ENCODE measurements around the gene DNTTIP2. TPM values are rescaled to one million over a fixed set of nuclear protein-coding genes. Genes with fewer than 3 reads are reported as not detected.

Gene DNTTIP2
- polyA plus RNA-seq, 1 of the 3 experiments (the other 2 are of a cell fraction), result 9.6 TPM

- peak overlapping the region; percentile 3; the same call in 1 of the 2 replicates for H3K4me2 ChIP-seq
Measured at GRCh38 chr1:93842750-93843500, 36.1 kb downstream of the DNTTIP2 start.

More at GRCh38 chr1:93842750-93843500, 36.1 kb downstream of the DNTTIP2 start:
- Histone ChIP-seq H3K9me2 (no peaks in the 10 kb centered on the region), H4K20me1 (ENCODE audit: insufficient read depth) (no peaks in the 10 kb centered on the region), H3K27ac (ENCODE audit: low read depth in 2 of 2, low read length in 1 of 2) (peak overlapping the region; percentile 12 to 88; a peak in 3 of 4 replicates), H3K79me2 (ENCODE audit: insufficient read depth) (peaks cover 9% of the 10 kb centered on the region; the same call in 1 of the 2 replicates), H3K9me3 (no peaks in the 10 kb centered on the region), H3K36me3 (replicated peaks in 1 of 2; ENCODE audit: control insufficient read depth in 1 of 2, insufficient read depth in 2 of 2, low read length in 1 of 2) (peaks cover 4% of the 10 kb centered on the region in 2 experiments), H3K9ac (peak overlapping the region; percentile 7; the same call in 1 of the 2 replicates), H3F3A (replicated peaks; ENCODE audit: insufficient read depth) (peaks cover 40% of the 10 kb centered on the region), H3K4me1 (ENCODE audit: control insufficient read depth in 1 of 2, insufficient read depth in 2 of 2, low read depth in 1 of 2, low read length in 1 of 2) (peaks cover 19 to 27% of the 10 kb centered on the region in 2 experiments; a peak in 3 of 4 replicates), H3K27me3 (ENCODE audit: insufficient read depth) (no peaks in the 10 kb centered on the region), H2AFZ (ENCODE audit: low read depth) (no peak overlapping the region), H3K4me3 (ENCODE audit: low read depth in 2 of 2, low read length in 1 of 2) (no peak overlapping the region)
- 63% methylated on average over 5 of the region's 5 CpGs for WGBS (ENCODE audit: low lambda C conversion rate)
- ChIA-PET POLR2A (interaction anchor here (1.6 kb wide), 1 partner anchor 25 kb away, joined by 5 read pairs; no protein-coding TSS in a partner anchor), CTCF (interaction anchor here (1.1 to 8.4 kb wide), 18 partner anchors 14 to 541 kb away, joined by 3 to 231 read pairs (median 6); partner anchors contain the start of gene FNBP1L)
- DNase-seq, result no peak
- peak; percentile 27; the same call in 1 of the 2 replicates for TF ChIP-seq JUND (IDR thresholded peaks at IDR 0.05)
- TF ChIP-seq YY1 (IDR thresholded peaks at IDR 0.05; ENCODE audit: low read depth), result 0 out of 2 replicates have a peak, but pooled peaks have one; percentile 22
- TF ChIP-seq MAX (IDR thresholded peaks at IDR 0.05; ENCODE audit: low read depth), result peak; percentile 41; the same call in 1 of the 2 replicates
- TF ChIP-seq EP300 (IDR thresholded peaks at IDR 0.05; ENCODE audit: borderline replicate concordance in 1 of 2, low read depth in 1 of 2, low read length in 1 of 2), result 0 out of 4 replicates have a peak, but pooled peaks of 1 of the 2 experiments have one; percentile 34
- no peak for TF ChIP-seq USF2 (IDR thresholded peaks at IDR 0.05; ENCODE audit: borderline replicate concordance, low read depth, low read length)
- TF ChIP-seq NFIC (IDR thresholded peaks at IDR 0.05; ENCODE audit: borderline replicate concordance), result peak; percentile 81
- TF ChIP-seq RXRA (IDR thresholded peaks at IDR 0.05; ENCODE audit: borderline replicate concordance, low read depth), result no peak
- peak; percentile 56; the same call in 1 of the 2 replicates for TF ChIP-seq FOSL2 (IDR thresholded peaks at IDR 0.05; ENCODE audit: borderline replicate concordance, low read depth)
- 0 out of 2 replicates have a peak, but pooled peaks have one; percentile 21 for TF ChIP-seq PBX3 (IDR thresholded peaks at IDR 0.05)
- peak; percentile 54; the same call in 1 of the 2 replicates for TF ChIP-seq TCF12 (IDR thresholded peaks at IDR 0.05)
- TF ChIP-seq RCOR1 (IDR thresholded peaks at IDR 0.05; ENCODE audit: low read length), result no peak
- no peak for TF ChIP-seq USF1 (IDR thresholded peaks at IDR 0.05; ENCODE audit: borderline replicate concordance, low read depth)

All from SK-N-SH (cell line).